ENCODE results near the gene CSF2.
"Not testable (repeated sequence)": the region's sequence is repeated elsewhere in the genome, so short reads cannot be mapped to it uniquely, and the experiment has no call there.

CSF2 gene

DNA sequence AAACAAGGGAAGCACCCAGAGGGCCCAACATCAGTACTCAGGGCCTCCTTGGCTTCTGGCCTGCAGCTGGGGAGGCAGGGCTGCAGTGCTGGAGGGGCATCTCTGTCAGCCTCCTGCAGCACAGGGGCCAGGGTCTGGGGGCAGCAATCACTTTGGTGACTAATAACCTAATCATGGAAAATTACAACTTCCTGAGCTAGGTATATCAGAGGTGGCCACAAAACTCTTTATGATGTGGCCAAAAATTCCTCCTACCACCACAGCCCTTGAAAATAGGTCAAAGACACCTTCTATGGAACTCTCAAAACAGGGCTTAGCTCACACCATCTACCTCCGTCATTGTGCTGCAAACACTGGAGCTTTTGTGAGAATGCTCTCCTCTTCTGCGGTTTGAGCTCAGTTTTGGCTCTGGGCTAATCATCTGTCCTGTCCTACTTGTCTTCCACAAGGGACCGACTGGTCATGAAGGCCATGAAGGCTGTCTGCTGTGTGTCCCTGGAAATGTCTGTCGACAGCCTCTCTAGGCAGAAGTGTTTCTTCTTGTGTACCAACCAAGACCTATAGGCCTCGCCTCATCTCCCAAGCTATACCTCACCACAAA, 28.6 kb downstream of the CSF2 start:
- Mint-ChIP-seq H3K9me3 (no peaks in the 10 kb centered on the region), H3K4me3 (no peak overlapping the region), H3K36me3 (ENCODE audit: low read depth) (no peaks in the 10 kb centered on the region), H3K4me1 (no peaks in the 10 kb centered on the region), H3K27me3 (ENCODE audit: low read depth, poor library complexity) (peaks cover 6% of the 10 kb centered on the region), H3K27ac (no peak overlapping the region)
- TF ChIP-seq, protein P1, sequence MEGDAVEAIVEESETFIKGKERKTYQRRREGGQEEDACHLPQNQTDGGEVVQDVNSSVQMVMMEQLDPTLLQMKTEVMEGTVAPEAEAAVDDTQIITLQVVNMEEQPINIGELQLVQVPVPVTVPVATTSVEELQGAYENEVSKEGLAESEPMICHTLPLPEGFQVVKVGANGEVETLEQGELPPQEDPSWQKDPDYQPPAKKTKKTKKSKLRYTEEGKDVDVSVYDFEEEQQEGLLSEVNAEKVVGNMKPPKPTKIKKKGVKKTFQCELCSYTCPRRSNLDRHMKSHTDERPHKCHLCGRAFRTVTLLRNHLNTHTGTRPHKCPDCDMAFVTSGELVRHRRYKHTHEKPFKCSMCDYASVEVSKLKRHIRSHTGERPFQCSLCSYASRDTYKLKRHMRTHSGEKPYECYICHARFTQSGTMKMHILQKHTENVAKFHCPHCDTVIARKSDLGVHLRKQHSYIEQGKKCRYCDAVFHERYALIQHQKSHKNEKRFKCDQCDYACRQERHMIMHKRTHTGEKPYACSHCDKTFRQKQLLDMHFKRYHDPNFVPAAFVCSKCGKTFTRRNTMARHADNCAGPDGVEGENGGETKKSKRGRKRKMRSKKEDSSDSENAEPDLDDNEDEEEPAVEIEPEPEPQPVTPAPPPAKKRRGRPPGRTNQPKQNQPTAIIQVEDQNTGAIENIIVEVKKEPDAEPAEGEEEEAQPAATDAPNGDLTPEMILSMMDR (IDR thresholded peaks at IDR 0.05) = no peak
- no peak for DNase-seq

DNA sequence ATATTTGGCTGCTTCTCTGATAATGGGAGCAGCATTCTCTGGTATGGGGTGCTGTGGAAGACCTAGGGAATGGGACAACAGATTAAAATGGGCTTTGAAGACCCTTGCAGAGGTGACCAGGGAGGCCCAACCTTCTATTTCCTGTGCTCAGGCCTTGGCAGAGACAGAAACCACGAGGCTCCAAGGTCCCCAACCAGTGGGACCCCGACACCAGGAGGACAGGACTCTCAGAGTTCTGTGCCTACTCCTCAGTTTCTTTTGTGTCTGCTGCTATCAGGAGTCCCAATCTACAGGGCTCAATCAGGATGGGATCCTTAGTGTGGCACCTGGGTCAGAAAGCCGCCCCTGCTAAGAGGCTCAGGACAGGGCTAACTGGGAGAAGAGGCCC, 29.3 kb downstream of the CSF2 start:
- TF ChIP-seq, protein P1 (IDR thresholded peaks at IDR 0.05) = no peak
- Mint-ChIP-seq H3K4me1 (no peaks in the 10 kb centered on the region), H3K36me3 (ENCODE audit: low read depth) (no peaks in the 10 kb centered on the region), H3K4me3 (no peak overlapping the region), H3K27ac (no peak overlapping the region), H3K9me3 (no peaks in the 10 kb centered on the region), H3K27me3 (ENCODE audit: low read depth, poor library complexity) (peaks cover 10% of the 10 kb centered on the region)
- DNase-seq = no peak

DNA sequence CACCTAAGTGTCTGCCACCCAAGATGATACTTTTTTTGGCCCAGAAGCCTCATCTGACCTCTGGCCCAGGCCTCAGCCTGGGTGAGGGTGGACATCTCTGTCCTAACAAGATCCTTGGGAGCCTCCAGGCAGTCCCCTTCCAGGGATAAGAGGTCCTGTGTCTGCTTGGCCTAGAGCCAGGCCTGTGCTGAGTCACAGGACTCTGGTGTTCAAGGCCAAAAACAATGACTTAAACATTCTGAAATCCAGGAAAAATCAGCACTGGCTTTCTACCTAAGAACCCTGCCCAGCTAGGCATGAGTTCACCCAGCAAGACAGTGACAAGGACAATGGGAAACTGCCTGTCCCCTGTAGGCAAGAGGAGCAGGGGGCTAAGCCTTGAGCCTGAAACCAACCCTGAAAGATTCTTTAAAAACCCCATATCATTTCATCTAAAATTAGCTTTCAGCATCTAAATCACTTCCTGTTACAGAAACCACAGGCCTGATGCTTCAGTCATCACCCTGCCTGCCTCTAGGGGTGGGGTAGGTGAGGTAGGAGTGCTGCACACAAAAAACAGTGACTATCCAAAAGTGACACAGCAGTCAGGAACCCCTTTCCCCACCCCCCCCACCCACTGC, 29.9 kb downstream of the CSF2 start:
- no peaks in the 10 kb centered on the region for H3K9me3 Mint-ChIP-seq
- no peak overlapping the region for H3K27ac Mint-ChIP-seq
- no peak overlapping the region for H3K4me3 Mint-ChIP-seq
- no peaks in the 10 kb centered on the region for H3K36me3 Mint-ChIP-seq (ENCODE audit: low read depth)
- H3K27me3 Mint-ChIP-seq (ENCODE audit: low read depth, poor library complexity) = peaks cover 10% of the 10 kb centered on the region
- no peak for DNase-seq
- TF ChIP-seq, protein P1 (IDR thresholded peaks at IDR 0.05) = no peak
- no peaks in the 10 kb centered on the region for H3K4me1 Mint-ChIP-seq

DNA sequence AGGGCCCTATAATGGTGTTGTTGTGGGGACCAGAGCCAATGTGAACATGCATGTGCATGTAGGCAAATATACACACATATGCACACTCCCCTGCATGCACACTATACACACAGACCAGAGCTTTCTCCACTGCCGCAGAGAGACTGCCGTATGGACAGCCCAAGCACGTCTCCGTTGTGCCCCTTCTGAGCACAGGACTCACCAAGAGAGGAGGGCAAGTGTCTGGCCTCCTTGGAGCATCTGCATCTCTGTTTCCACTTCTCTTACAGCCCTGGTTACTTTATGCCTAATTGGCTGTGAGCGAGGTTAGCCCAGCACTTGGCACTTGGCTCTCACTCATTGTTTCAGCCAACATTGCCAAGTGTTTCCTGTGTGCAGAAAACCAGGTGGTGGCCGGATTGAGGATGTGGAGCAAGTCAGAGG, 30.4 kb downstream of the CSF2 start:
- TF ChIP-seq, protein P1 (IDR thresholded peaks at IDR 0.05) = no peak
- peaks cover 7% of the 10 kb centered on the region for H3K27me3 Mint-ChIP-seq (ENCODE audit: low read depth, poor library complexity)
- no peaks in the 10 kb centered on the region for H3K9me3 Mint-ChIP-seq
- DNase-seq = no peak
- no peak overlapping the region for H3K4me3 Mint-ChIP-seq
- H3K36me3 Mint-ChIP-seq (ENCODE audit: low read depth) = no peaks in the 10 kb centered on the region
- no peak overlapping the region for H3K27ac Mint-ChIP-seq
- H3K4me1 Mint-ChIP-seq = no peaks in the 10 kb centered on the region

DNA sequence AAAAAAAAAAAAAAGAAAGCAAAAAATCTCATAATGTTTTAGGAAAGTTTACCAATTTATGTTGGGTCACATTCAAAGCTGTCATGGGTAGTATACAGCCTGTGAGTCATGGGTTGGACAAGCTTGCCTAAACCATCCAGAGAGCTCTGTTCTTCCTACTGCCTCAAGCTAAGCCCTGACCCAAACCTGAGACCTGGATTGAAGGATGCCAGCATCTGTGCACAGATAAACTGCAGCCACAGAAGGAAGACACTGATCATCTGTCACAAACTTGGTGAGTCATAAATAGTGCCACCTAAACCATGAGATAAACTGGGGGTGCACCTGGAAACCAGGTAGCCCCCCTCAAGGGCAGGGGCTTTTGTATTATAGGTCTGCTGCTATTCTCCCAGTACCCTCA, 31.0 kb downstream of the CSF2 start:
- Mint-ChIP-seq H3K27ac (no peak overlapping the region), H3K27me3 (ENCODE audit: low read depth, poor library complexity) (peaks cover 6% of the 10 kb centered on the region), H3K36me3 (ENCODE audit: low read depth) (no peaks in the 10 kb centered on the region), H3K4me1 (no peaks in the 10 kb centered on the region), H3K9me3 (no peaks in the 10 kb centered on the region), H3K4me3 (no peak overlapping the region)
- DNase-seq = no peak
- TF ChIP-seq, protein P1 (IDR thresholded peaks at IDR 0.05) = no peak

DNA sequence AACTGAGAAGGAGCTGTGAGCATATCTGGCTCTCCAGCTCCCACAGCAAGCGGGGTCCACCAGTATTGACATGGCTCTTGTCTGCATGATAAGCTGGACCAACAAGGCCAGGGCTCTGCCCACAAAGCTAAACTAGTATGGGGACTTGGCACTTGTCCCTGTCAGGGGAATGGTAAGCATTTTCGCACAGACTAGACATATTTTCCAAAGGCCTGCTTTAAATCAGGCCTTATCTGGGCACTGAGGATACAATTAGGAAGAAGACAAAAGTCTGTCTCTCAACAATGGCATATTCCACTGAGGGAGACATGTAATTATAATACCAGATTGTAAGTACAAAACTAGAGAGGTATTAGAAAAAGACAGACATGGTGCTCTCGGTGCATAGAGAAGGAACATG, 32.1 kb downstream of the CSF2 start:
- H3K36me3 Mint-ChIP-seq (ENCODE audit: low read depth) = no peaks in the 10 kb centered on the region
- no peak for DNase-seq
- no peaks in the 10 kb centered on the region for H3K4me1 Mint-ChIP-seq
- H3K27ac Mint-ChIP-seq = no peak overlapping the region
- no peak overlapping the region for H3K4me3 Mint-ChIP-seq
- TF ChIP-seq, protein P1 (IDR thresholded peaks at IDR 0.05) = no peak
- H3K9me3 Mint-ChIP-seq = no peaks in the 10 kb centered on the region
- H3K27me3 Mint-ChIP-seq (ENCODE audit: low read depth, poor library complexity) = peaks cover 4% of the 10 kb centered on the region

DNA sequence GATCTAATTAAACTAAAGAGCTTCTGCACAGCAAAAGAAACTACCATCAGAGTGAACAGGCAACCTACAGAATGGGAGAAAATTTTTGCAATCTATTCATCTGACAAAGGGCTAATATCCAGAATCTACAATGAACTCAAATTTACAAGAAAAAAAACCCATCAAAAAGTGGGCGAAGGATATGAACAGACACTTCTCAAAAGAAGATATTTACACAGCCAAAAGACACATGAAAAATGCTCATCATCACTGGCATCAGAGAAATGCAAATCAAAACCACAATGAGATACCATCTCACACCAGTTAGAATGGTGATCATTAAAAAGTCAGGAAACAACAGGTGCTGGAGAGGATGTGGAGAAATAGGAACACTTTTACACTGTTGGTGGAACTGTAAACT, 34.9 kb downstream of the CSF2 start:
- not testable (repeated sequence) for H3K9me3 Mint-ChIP-seq; H3K4me3 Mint-ChIP-seq; DNase-seq; H3K36me3 Mint-ChIP-seq (ENCODE audit: low read depth); H3K27ac Mint-ChIP-seq; H3K27me3 Mint-ChIP-seq (ENCODE audit: low read depth, poor library complexity); H3K4me1 Mint-ChIP-seq

DNA sequence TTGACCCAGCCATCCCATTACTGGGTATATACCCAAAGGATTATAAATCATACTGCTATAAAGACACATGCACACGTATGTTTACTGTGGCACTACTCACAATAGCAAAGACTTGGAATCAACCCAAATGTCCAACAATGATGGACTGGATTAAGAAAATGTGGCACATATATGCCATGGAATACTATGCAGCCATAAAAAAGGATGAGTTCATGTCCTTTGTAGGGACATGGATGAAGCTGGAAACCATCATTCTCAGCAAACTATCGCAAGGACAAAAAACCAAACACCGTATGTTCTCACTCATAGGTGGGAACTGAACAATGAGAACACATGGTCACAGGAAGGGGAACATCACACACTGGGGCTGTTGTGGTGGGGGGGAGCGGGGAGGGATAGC, 35.4 kb downstream of the CSF2 start:
- H3K27ac Mint-ChIP-seq; H3K36me3 Mint-ChIP-seq (ENCODE audit: low read depth): not testable (repeated sequence)

More for the DNA sequence above, 35.4 kb downstream of the CSF2 start:
- not testable (repeated sequence) for H3K4me3 Mint-ChIP-seq; H3K9me3 Mint-ChIP-seq; H3K27me3 Mint-ChIP-seq (ENCODE audit: low read depth, poor library complexity); H3K4me1 Mint-ChIP-seq; DNase-seq
